ENCODE data around the gene KIAA1217. TPM values are rescaled to one million over a fixed set of nuclear protein-coding genes. Genes with fewer than 3 reads are reported as not detected.

The KIAA1217 gene
- polyA plus RNA-seq, 2 donors: 18.3 to 22.2 TPM

DNA sequence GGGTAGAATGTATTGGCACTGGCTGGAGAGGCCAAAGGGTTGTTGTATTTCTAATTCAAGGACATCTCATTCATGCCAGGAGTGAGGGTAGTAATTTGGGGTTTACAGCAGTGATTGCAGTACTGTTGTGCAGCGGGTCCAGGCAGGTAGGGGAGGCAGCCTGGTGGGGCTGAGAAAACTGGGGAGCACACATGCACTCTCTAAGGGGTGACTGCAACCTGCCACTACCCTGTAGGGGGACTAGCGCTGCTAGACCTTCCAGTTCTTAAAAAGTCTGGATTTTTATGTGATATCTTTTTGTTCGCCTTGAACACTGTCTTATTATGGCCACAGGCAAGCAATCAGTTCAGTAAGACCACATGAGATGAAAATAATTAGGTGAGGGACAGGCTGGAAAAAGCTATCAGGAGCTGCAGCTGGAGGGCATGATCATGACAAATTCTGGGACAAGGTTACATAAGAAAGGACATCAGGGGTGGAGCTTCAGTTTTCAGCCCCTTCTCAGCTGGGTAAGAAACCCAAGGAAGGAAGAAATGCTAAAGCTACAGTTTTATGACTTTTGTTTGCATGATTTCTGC, 365.7 kb downstream of the KIAA1217 start:
- no peaks in the 10 kb centered on the region for H3K27me3 ChIP-seq (ENCODE audit: control insufficient read depth in 1 of 2, insufficient read depth in 2 of 2, low read length in 2 of 2)
- no peaks in the 10 kb centered on the region for H3K36me3 ChIP-seq (ENCODE audit: control insufficient read depth in 2 of 2, insufficient read depth in 2 of 2, low read length in 1 of 2)
- H3K4me3 ChIP-seq (ENCODE audit: low read depth in 1 of 2, low read length in 2 of 2): no peak overlapping the region
- peaks cover 0 to 2% of the 10 kb centered on the region in 2 donors for H3K9me3 ChIP-seq (ENCODE audit: control insufficient read depth in 2 of 2, insufficient read depth in 1 of 2, low read depth in 1 of 2, low read length in 1 of 2)
- WGBS, 2 donors: 82 to 89% methylated on average over 3 of the region's 3 CpGs
- no peaks in the 10 kb centered on the region for H3K4me1 ChIP-seq (ENCODE audit: control insufficient read depth in 2 of 2, insufficient read depth in 2 of 2, low read length in 1 of 2)
- H3K27ac ChIP-seq (ENCODE audit: low read depth in 2 of 2, low read length in 1 of 2): no peak overlapping the region

GRCh38 chr10:24575481-24576002, 366.6 kb downstream of the KIAA1217 start:
- peaks cover 0 to 2% of the 10 kb centered on the region in 2 donors for H3K9me3 ChIP-seq (ENCODE audit: control insufficient read depth in 2 of 2, insufficient read depth in 1 of 2, low read depth in 1 of 2, low read length in 1 of 2)
- H3K27me3 ChIP-seq (ENCODE audit: control insufficient read depth in 1 of 2, insufficient read depth in 2 of 2, low read length in 2 of 2): no peaks in the 10 kb centered on the region
- H3K36me3 ChIP-seq (ENCODE audit: control insufficient read depth in 2 of 2, insufficient read depth in 2 of 2, low read length in 1 of 2): no peaks in the 10 kb centered on the region
- no peak overlapping the region for H3K4me3 ChIP-seq (ENCODE audit: low read depth in 1 of 2, low read length in 2 of 2)
- no peaks in the 10 kb centered on the region for H3K4me1 ChIP-seq (ENCODE audit: control insufficient read depth in 2 of 2, insufficient read depth in 2 of 2, low read length in 1 of 2)
- H3K27ac ChIP-seq (ENCODE audit: low read depth in 2 of 2, low read length in 1 of 2): no peak overlapping the region
- 67 to 71% methylated on average over 10 of the region's 10 CpGs for WGBS, 2 donors

GRCh38 chr10:24579448-24579847, 370.5 kb downstream of the KIAA1217 start:
- 94 to 95% methylated on average over 1 of the region's 1 CpG for WGBS, 2 donors
- Histone ChIP-seq H3K4me3 (ENCODE audit: low read depth in 1 of 2, low read length in 2 of 2) (no peak overlapping the region), H3K36me3 (ENCODE audit: control insufficient read depth in 2 of 2, insufficient read depth in 2 of 2, low read length in 1 of 2) (no peaks in the 10 kb centered on the region), H3K27ac (ENCODE audit: low read depth in 2 of 2, low read length in 1 of 2) (no peak overlapping the region), H3K9me3 (ENCODE audit: control insufficient read depth in 2 of 2, insufficient read depth in 1 of 2, low read depth in 1 of 2, low read length in 1 of 2) (no peaks in the 10 kb centered on the region), H3K27me3 (ENCODE audit: control insufficient read depth in 1 of 2, insufficient read depth in 2 of 2, low read length in 2 of 2) (no peaks in the 10 kb centered on the region), H3K4me1 (ENCODE audit: control insufficient read depth in 2 of 2, insufficient read depth in 2 of 2, low read length in 1 of 2) (no peaks in the 10 kb centered on the region)

DNA sequence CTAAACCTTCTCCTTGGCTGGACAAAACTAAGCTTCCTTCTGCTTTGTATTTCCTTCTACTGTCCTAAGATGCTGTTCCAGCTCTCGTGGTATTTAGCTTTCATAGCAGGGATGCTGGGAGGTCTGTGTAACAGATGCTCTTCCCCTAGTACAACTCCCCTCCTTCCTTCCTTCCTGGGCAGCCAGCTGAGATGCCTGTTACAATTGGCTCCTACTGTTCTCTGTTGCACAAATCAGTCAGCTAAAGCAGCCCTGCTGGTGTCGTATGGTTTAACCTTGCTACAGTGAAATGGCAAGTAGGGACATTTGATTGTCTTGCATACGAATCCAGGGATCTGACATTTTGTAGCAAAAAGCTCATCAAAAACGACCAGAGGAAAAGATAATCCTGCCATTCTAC, 371.0 kb downstream of the KIAA1217 start:
- Histone ChIP-seq H3K4me1 (ENCODE audit: control insufficient read depth in 2 of 2, insufficient read depth in 2 of 2, low read length in 1 of 2) (no peaks in the 10 kb centered on the region), H3K27me3 (ENCODE audit: control insufficient read depth in 1 of 2, insufficient read depth in 2 of 2, low read length in 2 of 2) (no peaks in the 10 kb centered on the region), H3K27ac (ENCODE audit: low read depth in 2 of 2, low read length in 1 of 2) (no peak overlapping the region), H3K36me3 (ENCODE audit: control insufficient read depth in 2 of 2, insufficient read depth in 2 of 2, low read length in 1 of 2) (no peaks in the 10 kb centered on the region), H3K9me3 (ENCODE audit: control insufficient read depth in 2 of 2, insufficient read depth in 1 of 2, low read depth in 1 of 2, low read length in 1 of 2) (no peaks in the 10 kb centered on the region), H3K4me3 (ENCODE audit: low read depth in 1 of 2, low read length in 2 of 2) (no peak overlapping the region)
- 72% methylated on average over 4 of the region's 4 CpGs for WGBS, 2 donors

GRCh38 chr10:24589265-24589664, 380.3 kb downstream of the KIAA1217 start:
- WGBS, 2 donors: 91 to 97% methylated on average over 2 of the region's 2 CpGs
- no peak overlapping the region for H3K27ac ChIP-seq (ENCODE audit: low read depth in 2 of 2, low read length in 1 of 2)
- H3K4me3 ChIP-seq (ENCODE audit: low read depth in 1 of 2, low read length in 2 of 2): no peak overlapping the region
- H3K36me3 ChIP-seq (ENCODE audit: control insufficient read depth in 2 of 2, insufficient read depth in 2 of 2, low read length in 1 of 2): peaks cover 2 to 9% of the 10 kb centered on the region in 2 donors
- no peaks in the 10 kb centered on the region for H3K9me3 ChIP-seq (ENCODE audit: control insufficient read depth in 2 of 2, insufficient read depth in 1 of 2, low read depth in 1 of 2, low read length in 1 of 2)
- H3K4me1 ChIP-seq (ENCODE audit: control insufficient read depth in 2 of 2, insufficient read depth in 2 of 2, low read length in 1 of 2): no peaks in the 10 kb centered on the region
- H3K27me3 ChIP-seq (ENCODE audit: control insufficient read depth in 1 of 2, insufficient read depth in 2 of 2, low read length in 2 of 2): no peaks in the 10 kb centered on the region

DNA sequence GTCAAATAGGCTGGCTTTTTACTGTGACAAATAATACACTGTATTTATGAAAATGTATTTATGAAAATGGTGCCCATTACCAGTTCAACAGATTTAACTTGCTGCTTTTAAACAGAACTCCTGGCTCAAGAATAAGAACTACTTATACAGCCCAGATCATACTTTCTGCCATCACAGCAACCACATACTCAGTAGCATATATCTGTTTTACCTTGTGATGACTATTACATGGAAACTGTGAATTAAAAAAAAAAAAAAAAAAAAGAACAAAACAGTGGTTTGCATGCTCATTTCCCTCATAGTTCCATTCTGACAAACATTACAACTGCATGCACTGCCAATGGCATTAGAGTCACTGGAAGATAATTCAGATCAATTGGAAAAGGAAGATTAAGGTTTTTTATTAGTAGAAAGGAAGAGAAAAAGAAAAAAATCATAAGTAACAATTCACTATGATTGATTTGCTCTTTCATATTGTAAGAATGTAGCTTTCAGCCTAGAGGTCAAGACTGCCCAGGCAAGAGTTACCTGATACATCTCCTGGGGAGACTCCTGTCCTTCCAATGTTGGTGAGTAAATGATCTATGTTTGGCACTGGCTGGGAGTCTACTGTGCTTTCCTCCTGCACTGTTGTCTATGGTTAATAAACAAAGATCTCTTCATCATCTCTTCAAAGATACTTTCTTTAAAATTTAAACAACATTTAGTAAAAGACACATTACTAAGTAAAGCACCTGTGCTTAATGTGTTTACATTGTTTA, 381.9 kb downstream of the KIAA1217 start:
- Histone ChIP-seq H3K9me3 (ENCODE audit: control insufficient read depth in 2 of 2, insufficient read depth in 1 of 2, low read depth in 1 of 2, low read length in 1 of 2) (no peaks in the 10 kb centered on the region), H3K27ac (ENCODE audit: low read depth in 2 of 2, low read length in 1 of 2) (no peak overlapping the region), H3K27me3 (ENCODE audit: control insufficient read depth in 1 of 2, insufficient read depth in 2 of 2, low read length in 2 of 2) (no peaks in the 10 kb centered on the region), H3K4me3 (ENCODE audit: low read depth in 1 of 2, low read length in 2 of 2) (no peak overlapping the region), H3K4me1 (ENCODE audit: control insufficient read depth in 2 of 2, insufficient read depth in 2 of 2, low read length in 1 of 2) (no peaks in the 10 kb centered on the region), H3K36me3 (ENCODE audit: control insufficient read depth in 2 of 2, insufficient read depth in 2 of 2, low read length in 1 of 2) (peaks cover 2 to 4% of the 10 kb centered on the region in 2 donors)

GRCh38 chr10:24596217-24596930, 387.4 kb downstream of the KIAA1217 start:
- H3K36me3 ChIP-seq (ENCODE audit: control insufficient read depth in 2 of 2, insufficient read depth in 2 of 2, low read length in 1 of 2): peaks cover 2 to 7% of the 10 kb centered on the region in 2 donors
- H3K27me3 ChIP-seq (ENCODE audit: control insufficient read depth in 1 of 2, insufficient read depth in 2 of 2, low read length in 2 of 2): no peaks in the 10 kb centered on the region
- no peaks in the 10 kb centered on the region for H3K4me1 ChIP-seq (ENCODE audit: control insufficient read depth in 2 of 2, insufficient read depth in 2 of 2, low read length in 1 of 2)
- H3K27ac ChIP-seq (ENCODE audit: low read depth in 2 of 2, low read length in 1 of 2): no peak overlapping the region
- 95 to 97% methylated on average over 11 of the region's 11 CpGs for WGBS, 2 donors
- no peak overlapping the region for H3K4me3 ChIP-seq (ENCODE audit: low read depth in 1 of 2, low read length in 2 of 2)
- H3K9me3 ChIP-seq (ENCODE audit: control insufficient read depth in 2 of 2, insufficient read depth in 1 of 2, low read depth in 1 of 2, low read length in 1 of 2): no peaks in the 10 kb centered on the region

- no peak overlapping the region for H3K4me3 ChIP-seq (ENCODE audit: low read depth in 1 of 2, low read length in 2 of 2)
- no peak overlapping the region for H3K27ac ChIP-seq (ENCODE audit: low read depth in 2 of 2, low read length in 1 of 2)
- no peaks in the 10 kb centered on the region for H3K9me3 ChIP-seq (ENCODE audit: control insufficient read depth in 2 of 2, insufficient read depth in 1 of 2, low read depth in 1 of 2, low read length in 1 of 2)
- H3K4me1 ChIP-seq (ENCODE audit: control insufficient read depth in 2 of 2, insufficient read depth in 2 of 2, low read length in 1 of 2): no peaks in the 10 kb centered on the region
- H3K36me3 ChIP-seq (ENCODE audit: control insufficient read depth in 2 of 2, insufficient read depth in 2 of 2, low read length in 1 of 2): peaks cover under 1 to 4% of the 10 kb centered on the region in 2 donors
- no peaks in the 10 kb centered on the region for H3K27me3 ChIP-seq (ENCODE audit: control insufficient read depth in 1 of 2, insufficient read depth in 2 of 2, low read length in 2 of 2)
- 80 to 83% methylated on average over 7 of the region's 7 CpGs for WGBS, 2 donors
These were observed 388.5 kb downstream of the KIAA1217 start for GRCh38 chr10:24597426-24597825.

Data from esophagus (tissue), 2 donors.